OCI-LY7 (cell line): Measurements from ENCODE around the gene ETV1. TPM values are rescaled to one million over a fixed set of nuclear protein-coding genes. Genes with fewer than 3 reads are reported as not detected.

ENCODE experiments used
- BruUV-seq: library from RNA; stranded (reverse); fragments of 400-500 nt; replicated peaks from 2 replicates; lab custom pipeline; 2021; lab: Mats Ljungman, UMichigan
- CTCF ChIA-PET: fragments of 300-600 bp; sonication (Branson Sonifier 250); formaldehyde crosslinking; loops from one replicate; lab custom pipeline; 2022; ENCODE audit warnings: antibody characterized with exemption; ENCODE audit not compliant: unreplicated experiment; lab: Charles Lee
- POLR2A ChIA-PET: fragments of 300-600 bp; sonication (Branson Sonifier 250); formaldehyde crosslinking; loops from one replicate; lab custom pipeline; 2022; ENCODE audit warnings: antibody characterized with exemption; lab: Charles Lee
- DNase-seq: peaks from one replicate; pipeline ENCODE4 v3.0.0-alpha.2; 2015; ENCODE audit warnings: low spot score
- H2AFZ ChIP-seq: fragments of 200-600 bp; sonication (generic), shearing (Covaris generic); 2 replicates; pipeline ENCODE4 v1.6.1; 2014; ENCODE audit warnings: mild to moderate bottlenecking, antibody characterized with exemption, low read length, moderate library complexity
- H3K27ac ChIP-seq: fragments of 200-600 bp; sonication (generic); 2 replicates; pipeline ENCODE4 v1.5.1; 2014; ENCODE audit warnings: mixed run types, low read depth, mild to moderate bottlenecking, moderate library complexity, low read length, inconsistent platforms; ENCODE audit not compliant: poor library complexity, severe bottlenecking
- H3K36me3 ChIP-seq: fragments of 200-600 bp; sonication (generic); 2 replicates; pipeline ENCODE4 v1.6.1; 2014; ENCODE audit warnings: mild to moderate bottlenecking, antibody characterized with exemption, low read length, moderate library complexity, mixed read lengths; ENCODE audit not compliant: insufficient read depth
- H3K4me1 ChIP-seq: fragments of 200-600 bp; sonication (generic); 2 replicates; pipeline ENCODE4 v1.5.1; 2014; ENCODE audit warnings: mild to moderate bottlenecking, low read length; ENCODE audit not compliant: insufficient read depth, poor library complexity, severe bottlenecking
- H3K4me2 ChIP-seq: fragments of 200-600 bp; sonication (generic); 2 replicates; pipeline ENCODE4 v1.6.1; 2014; ENCODE audit warnings: mild to moderate bottlenecking, low read length
- H3K4me3 ChIP-seq: fragments of 200-600 bp; sonication (generic); 2 replicates; pipeline ENCODE4 v1.5.1; 2014; ENCODE audit warnings: mild to moderate bottlenecking, low read depth, low read length; ENCODE audit not compliant: poor library complexity, severe bottlenecking
- H3K79me2 ChIP-seq: fragments of 200-600 bp; sonication (generic); 2 replicates; pipeline ENCODE4 v1.6.1; 2016; ENCODE audit warnings: low read depth, mild to moderate bottlenecking, low read length, moderate library complexity, mixed read lengths; ENCODE audit not compliant: insufficient read depth
- H3K9me2 ChIP-seq: fragments of 200-600 bp; sonication (generic); 2 replicates; pipeline ENCODE4 v1.6.1; 2016; ENCODE audit warnings: mild to moderate bottlenecking, low read length, mixed read lengths; ENCODE audit not compliant: insufficient read depth
- H3K9me3 ChIP-seq: fragments of 200-600 bp; sonication (generic); 2 replicates; pipeline ENCODE4 v1.6.1; 2014; ENCODE audit warnings: mild to moderate bottlenecking, mixed run types, low read length, mixed read lengths
- H4K20me1 ChIP-seq: fragments of 200-600 bp; sonication (generic); 2 replicates; pipeline ENCODE4 v1.6.1; 2014; ENCODE audit warnings: mild to moderate bottlenecking, antibody characterized with exemption, low read length, moderate library complexity, mixed read lengths; ENCODE audit not compliant: insufficient read depth
- EZH2phosphoT487 ChIP-seq: fragments of 200-600 bp; sonication (generic); IDR thresholded peaks from 2 replicates; pipeline ENCODE4 v1.6.1; 2018; ENCODE audit warnings: low read depth, borderline replicate concordance, mild to moderate bottlenecking, mixed run types, antibody characterized with exemption, low read length, moderate library complexity, mixed read lengths
- intact Hi-C: fragments of 100-400 bp; cut with micrococcal nuclease; formaldehyde crosslinking; loops from one replicate; pipeline ENCODE4 v1.10.0; 2022; ENCODE audit not compliant: unreplicated experiment
- total RNA-seq, 2 experiments: library from RNA; depleted of rRNA in 1 of 2; stranded (reverse); fragments of >200 nt in 1 of 2; shearing (Covaris generic) in 1 of 2; gene quantifications; 2 replicates each; pipeline ENCODE4 v1.2.3, GENCODE V29; 2014 to 2022
- TF ChIP-seq, protein P1 (sequence below): fragments of 200-600 bp; sonication (generic); conservative IDR thresholded peaks from 2 replicates; pipeline ENCODE4 v1.5.1; 2014; ENCODE audit warnings: mild to moderate bottlenecking, antibody characterized with exemption, low read length, moderate library complexity, mixed read lengths

The ETV1 gene
- total RNA-seq, 2 experiments from 2014 or later: not detected

GRCh38 chr7:13976594-13976993 lies 12.9 kb downstream of the ETV1 start:
- POLR2A ChIA-PET: interaction anchor here (0.7 to 0.9 kb wide), 2 partner anchors 12 to 85 kb away, joined by 3 read pairs; no protein-coding TSS in a partner anchor
- intact Hi-C loops: no loop called here
- TF ChIP-seq, protein P1, sequence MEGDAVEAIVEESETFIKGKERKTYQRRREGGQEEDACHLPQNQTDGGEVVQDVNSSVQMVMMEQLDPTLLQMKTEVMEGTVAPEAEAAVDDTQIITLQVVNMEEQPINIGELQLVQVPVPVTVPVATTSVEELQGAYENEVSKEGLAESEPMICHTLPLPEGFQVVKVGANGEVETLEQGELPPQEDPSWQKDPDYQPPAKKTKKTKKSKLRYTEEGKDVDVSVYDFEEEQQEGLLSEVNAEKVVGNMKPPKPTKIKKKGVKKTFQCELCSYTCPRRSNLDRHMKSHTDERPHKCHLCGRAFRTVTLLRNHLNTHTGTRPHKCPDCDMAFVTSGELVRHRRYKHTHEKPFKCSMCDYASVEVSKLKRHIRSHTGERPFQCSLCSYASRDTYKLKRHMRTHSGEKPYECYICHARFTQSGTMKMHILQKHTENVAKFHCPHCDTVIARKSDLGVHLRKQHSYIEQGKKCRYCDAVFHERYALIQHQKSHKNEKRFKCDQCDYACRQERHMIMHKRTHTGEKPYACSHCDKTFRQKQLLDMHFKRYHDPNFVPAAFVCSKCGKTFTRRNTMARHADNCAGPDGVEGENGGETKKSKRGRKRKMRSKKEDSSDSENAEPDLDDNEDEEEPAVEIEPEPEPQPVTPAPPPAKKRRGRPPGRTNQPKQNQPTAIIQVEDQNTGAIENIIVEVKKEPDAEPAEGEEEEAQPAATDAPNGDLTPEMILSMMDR: no peak
- TF ChIP-seq EZH2phosphoT487: no peak
- Histone ChIP-seq H3K4me3 (no peak overlapping the region), H3K36me3 (no peaks in the 10 kb centered on the region), H3K4me1 (no peaks in the 10 kb centered on the region), H4K20me1 (no peaks in the 10 kb centered on the region), H3K9me3 (no peaks in the 10 kb centered on the region), H3K9me2 (no peaks in the 10 kb centered on the region), H3K79me2 (no peaks in the 10 kb centered on the region), H3K4me2 (no peak overlapping the region), H3K27ac (no peak overlapping the region), H2AFZ (no peak overlapping the region)
- no peak for DNase-seq
- no TSS peak for BruUV-seq
- CTCF ChIA-PET: no interaction called here

DNA sequence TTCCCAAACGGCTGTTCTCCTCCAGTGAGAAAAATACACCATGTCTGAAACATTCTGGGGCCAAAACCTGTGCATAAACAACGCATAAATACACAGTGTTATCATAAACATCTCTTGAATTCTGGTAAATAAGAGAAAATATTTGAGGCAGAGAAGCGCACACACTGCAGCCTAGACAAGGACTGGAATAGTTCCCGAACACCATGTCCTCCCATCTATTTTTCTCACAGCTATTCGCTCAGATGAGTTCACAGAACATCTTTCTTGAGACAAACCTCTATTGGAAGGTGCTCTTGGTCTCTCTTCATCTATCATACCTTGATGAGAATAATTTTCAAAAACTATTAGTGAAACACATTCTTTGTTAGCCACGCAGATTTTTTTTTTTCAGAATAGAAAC lies 24.4 kb downstream of the ETV1 start:
- no peak overlapping the region for H3K4me3 ChIP-seq
- no peak overlapping the region for H3K4me2 ChIP-seq
- no peaks in the 10 kb centered on the region for H3K36me3 ChIP-seq
- H3K9me3 ChIP-seq: no peaks in the 10 kb centered on the region
- intact Hi-C loops: no loop called here
- H3K9me2 ChIP-seq: no peaks in the 10 kb centered on the region
- no peak for TF ChIP-seq EZH2phosphoT487
- TF ChIP-seq, protein P1: no peak
- ChIA-PET CTCF (no interaction called here), POLR2A (no interaction called here)
- no peaks in the 10 kb centered on the region for H4K20me1 ChIP-seq
- BruUV-seq: no TSS peak
- H3K27ac ChIP-seq: no peak overlapping the region
- no peaks in the 10 kb centered on the region for H3K4me1 ChIP-seq
- no peak overlapping the region for H2AFZ ChIP-seq
- H3K79me2 ChIP-seq: no peaks in the 10 kb centered on the region
- DNase-seq: no peak

GRCh38 chr7:13963925-13964324 lies 25.5 kb downstream of the ETV1 start:
- Histone ChIP-seq H2AFZ (no peak overlapping the region), H4K20me1 (no peaks in the 10 kb centered on the region), H3K4me1 (no peaks in the 10 kb centered on the region), H3K9me3 (no peaks in the 10 kb centered on the region), H3K4me3 (no peak overlapping the region), H3K27ac (no peak overlapping the region), H3K9me2 (no peaks in the 10 kb centered on the region), H3K36me3 (no peaks in the 10 kb centered on the region), H3K79me2 (no peaks in the 10 kb centered on the region), H3K4me2 (no peak overlapping the region)
- no TSS peak for BruUV-seq
- intact Hi-C loops: no loop called here
- CTCF ChIA-PET: no interaction called here
- TF ChIP-seq, protein P1: no peak
- no peak for TF ChIP-seq EZH2phosphoT487
- DNase-seq: no peak
- POLR2A ChIA-PET: interaction anchor here (1.2 kb wide), 1 partner anchor 12 kb away, joined by 3 read pairs; no protein-coding TSS in a partner anchor
